HG02938 (cell line): ENCODE data around the gene CAB39L.

Experiments
- ATAC-seq: cut with Tn5 transposase; IDR thresholded peaks from one replicate; pipeline ENCODE4 v1.9.1; 2021; ENCODE audit warnings: mild to moderate bottlenecking, moderate library complexity; ENCODE audit not compliant: unreplicated experiment

The CAB39L gene

GRCh38 chr13:49314344-49314882, 129.5 kb downstream of the CAB39L start:
- ATAC-seq: peak; percentile 77

DNA sequence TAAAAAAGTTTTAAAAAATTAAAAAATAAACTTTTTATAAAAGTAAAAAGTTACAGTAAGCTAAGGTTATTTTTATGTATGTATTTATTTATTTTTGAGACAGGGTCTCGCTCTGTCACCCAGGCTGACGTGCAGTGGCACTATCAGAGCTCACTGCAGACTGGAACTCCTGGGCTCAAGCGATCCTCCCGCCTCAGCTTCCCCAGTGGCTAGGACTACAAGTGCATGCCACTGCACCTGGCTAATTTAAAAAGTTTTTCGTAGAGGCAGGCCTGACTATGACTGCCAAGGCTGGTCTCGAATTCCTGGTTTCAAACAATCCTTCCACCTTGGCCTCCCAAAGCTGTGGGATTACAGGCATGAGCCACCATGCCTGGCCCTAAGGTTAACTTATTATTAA, 132.0 kb downstream of the CAB39L start:
- no peak for ATAC-seq

GRCh38 chr13:49310251-49310650, 133.6 kb downstream of the CAB39L start:
- no peak for ATAC-seq

- ATAC-seq: no peak
Observed at GRCh38 chr13:49308921-49309408, 134.9 kb downstream of the CAB39L start.

GRCh38 chr13:49308097-49308875, 135.6 kb downstream of the CAB39L start:
- no peak for ATAC-seq

DNA sequence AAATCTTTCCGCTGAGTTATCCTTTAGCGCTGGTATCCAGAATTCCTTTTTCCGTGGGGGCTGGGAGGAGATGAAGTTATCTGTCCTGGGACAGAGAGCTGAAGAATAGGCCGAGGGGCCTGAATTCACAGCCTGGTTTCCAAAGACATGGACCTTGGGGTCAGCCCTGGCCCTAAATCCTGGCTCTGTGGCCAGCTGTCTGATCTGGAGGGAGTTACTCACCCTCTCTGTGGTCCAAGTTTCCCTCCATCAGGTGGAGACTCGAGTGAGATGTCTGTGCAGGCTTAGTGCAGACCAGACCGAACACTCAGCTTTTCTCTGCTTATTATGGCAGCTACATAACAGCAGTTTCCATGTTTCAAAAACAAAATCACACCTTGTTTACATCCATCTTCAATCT, 136.5 kb downstream of the CAB39L start:
- no peak for ATAC-seq

DNA sequence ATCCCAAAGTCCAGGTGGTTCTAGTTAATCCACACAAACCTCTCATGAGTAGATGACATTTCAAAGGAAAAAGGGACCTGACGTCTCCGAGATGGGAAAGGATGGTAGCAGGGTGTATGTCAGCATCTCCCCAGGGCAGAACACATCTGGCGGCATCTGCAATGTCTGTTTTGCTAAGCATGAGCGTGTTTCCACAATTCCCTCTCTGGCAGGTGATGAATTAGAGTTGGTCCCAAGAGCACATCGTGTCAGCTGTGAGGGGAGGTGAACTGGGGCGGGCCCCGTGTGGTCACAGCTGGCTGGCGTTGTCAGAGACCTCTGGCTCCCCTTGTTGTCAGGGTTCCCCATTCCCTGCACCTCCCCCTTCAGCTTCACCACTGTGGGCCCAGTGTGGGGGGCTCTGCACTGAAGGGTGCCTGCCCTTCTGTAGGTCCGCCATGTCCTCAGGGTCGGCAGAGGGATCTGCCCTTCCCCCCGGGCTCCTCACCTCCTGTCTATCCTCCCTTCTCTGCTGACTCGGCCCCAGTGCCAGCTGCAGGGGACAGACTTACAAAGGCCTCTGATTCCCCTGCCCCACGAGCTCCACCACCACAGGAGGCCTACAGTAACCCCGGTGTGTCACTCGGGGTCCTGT, 138.0 kb downstream of the CAB39L start:
- no peak for ATAC-seq

GRCh38 chr13:49304763-49305700, 138.8 kb downstream of the CAB39L start:
- ATAC-seq: no peak

DNA sequence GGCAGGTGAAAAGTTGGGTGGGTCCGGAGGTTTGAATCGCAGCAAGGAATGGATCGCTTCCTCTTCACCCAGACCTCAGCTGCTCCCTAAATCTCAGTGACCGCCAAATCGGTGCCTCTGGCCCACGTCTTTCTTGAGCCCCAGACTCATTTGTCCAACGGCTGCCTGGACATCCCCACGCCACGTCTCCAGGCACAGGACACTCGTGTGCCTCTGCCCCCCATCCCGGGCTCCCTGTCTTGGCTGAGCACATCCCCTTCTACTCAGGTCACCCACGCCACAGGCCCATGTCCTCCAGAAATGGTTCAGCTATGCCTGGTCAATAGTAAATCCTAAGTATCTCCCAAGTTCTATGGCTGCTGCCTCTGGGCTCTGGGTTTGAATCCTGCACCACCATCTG, 139.5 kb downstream of the CAB39L start:
- ATAC-seq: no peak

- no peak for ATAC-seq
Observed at GRCh38 chr13:49303533-49304252, 140.2 kb downstream of the CAB39L start.

- no peak for ATAC-seq
Observed at GRCh38 chr13:49302817-49303216, 141.0 kb downstream of the CAB39L start.

DNA sequence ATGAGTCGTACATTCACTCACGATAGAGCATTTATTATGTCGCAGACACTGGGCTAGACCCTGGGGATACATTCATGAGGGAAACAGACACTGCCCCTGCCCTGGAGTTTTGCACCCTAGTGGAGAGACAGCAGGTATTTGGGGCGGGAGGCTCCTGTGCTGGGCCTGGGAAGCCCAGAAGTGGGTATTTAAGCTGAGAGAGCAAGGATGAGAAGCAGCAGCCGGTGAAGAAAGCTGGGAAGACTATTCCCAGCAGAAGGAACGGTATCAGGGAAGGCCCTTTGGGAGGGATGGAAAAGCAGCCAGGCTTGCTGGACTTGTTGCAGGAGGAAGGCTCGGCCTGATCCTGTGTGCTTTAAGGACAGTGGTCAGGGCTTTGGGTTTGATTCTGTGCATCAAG, 141.6 kb downstream of the CAB39L start:
- no peak for ATAC-seq

GRCh38 chr13:49300739-49301589, 142.9 kb downstream of the CAB39L start:
- peak; percentile 91 for ATAC-seq

- no peak for ATAC-seq
Observed at GRCh38 chr13:49300276-49300675, 143.6 kb downstream of the CAB39L start.

GRCh38 chr13:49298903-49299605, 144.8 kb downstream of the CAB39L start:
- no peak for ATAC-seq

DNA sequence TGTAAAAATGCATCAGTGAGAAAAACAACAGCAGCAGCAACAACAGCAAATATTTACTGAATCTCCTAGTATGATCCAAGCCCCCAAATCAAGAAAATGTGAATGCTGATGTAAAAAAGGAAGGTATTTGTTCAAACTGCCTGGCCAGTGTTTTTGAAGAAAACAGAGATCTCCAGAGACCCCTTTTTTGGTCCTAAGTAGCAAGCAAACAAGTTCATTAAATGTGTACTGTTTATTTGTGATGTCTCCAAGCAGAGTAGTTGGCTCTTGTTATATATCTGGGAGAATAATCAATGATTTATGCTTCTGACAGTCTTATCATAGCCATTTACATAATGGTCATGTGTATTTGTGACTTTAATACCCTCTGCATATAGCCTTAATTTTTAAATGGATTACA, 145.4 kb downstream of the CAB39L start:
- no peak for ATAC-seq

GRCh38 chr13:49297338-49297737, 146.5 kb downstream of the CAB39L start:
- ATAC-seq: no peak

DNA sequence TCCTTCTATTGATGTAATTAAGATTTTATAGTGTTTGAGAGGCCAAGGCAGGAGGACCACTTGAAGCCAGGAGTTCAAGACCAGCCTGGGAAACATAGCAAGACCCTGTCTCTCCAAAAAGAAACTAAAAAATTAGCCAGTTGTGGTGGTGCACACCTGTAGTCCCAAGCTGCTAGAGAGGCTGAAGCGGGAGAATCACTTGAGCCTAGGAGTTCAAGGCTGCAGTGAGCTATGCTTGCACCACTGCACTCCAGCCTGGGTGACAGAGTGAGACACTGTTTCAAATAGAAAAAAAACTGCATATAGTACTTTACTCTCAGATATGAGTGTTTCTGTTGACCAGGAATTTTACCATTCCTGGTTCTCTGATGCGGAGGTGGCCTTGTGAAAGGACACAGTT, 147.2 kb downstream of the CAB39L start:
- no peak for ATAC-seq

DNA sequence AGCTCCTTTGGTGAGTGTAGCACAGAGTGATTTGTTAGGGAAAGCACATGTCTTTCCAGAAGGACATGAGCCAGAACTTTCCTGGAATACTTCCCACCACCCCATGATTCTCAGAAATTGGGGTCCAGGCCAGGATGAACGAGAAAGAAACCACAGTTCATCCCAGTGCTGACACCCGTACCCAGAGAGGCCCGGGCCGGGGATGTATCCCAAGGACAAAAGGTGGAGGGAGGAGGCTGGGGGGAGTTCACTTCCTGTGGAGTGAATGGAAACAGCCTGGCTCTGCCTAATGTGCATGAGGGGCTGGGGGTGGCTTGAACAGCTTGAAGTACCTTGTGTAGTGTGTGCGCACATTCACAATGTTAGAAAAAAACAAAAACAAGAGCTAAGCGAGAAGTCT, 148.6 kb downstream of the CAB39L start:
- ATAC-seq: no peak
